ENCODE measurements around the gene KAZN.

DNA sequence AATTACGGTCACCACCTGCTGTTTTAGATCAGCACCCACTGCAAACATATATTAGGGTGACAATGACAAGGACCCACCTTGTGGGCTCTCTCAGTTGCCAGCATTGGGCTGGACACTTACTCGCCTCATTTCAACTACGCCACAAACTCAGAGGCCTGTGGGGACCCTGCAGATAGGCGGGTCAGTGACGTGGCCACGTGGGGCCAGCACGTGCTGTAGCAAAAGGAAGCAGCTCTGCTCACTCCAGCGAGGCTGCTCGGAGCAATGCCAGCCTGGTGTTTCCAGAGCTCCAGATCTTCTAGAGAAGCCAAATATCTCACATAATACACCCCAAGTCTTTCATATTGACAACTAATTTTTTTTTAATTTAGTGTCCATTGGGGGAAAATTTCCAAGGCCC is 478.3 kb downstream of the KAZN start:
- TF ChIP-seq, protein P1, sequence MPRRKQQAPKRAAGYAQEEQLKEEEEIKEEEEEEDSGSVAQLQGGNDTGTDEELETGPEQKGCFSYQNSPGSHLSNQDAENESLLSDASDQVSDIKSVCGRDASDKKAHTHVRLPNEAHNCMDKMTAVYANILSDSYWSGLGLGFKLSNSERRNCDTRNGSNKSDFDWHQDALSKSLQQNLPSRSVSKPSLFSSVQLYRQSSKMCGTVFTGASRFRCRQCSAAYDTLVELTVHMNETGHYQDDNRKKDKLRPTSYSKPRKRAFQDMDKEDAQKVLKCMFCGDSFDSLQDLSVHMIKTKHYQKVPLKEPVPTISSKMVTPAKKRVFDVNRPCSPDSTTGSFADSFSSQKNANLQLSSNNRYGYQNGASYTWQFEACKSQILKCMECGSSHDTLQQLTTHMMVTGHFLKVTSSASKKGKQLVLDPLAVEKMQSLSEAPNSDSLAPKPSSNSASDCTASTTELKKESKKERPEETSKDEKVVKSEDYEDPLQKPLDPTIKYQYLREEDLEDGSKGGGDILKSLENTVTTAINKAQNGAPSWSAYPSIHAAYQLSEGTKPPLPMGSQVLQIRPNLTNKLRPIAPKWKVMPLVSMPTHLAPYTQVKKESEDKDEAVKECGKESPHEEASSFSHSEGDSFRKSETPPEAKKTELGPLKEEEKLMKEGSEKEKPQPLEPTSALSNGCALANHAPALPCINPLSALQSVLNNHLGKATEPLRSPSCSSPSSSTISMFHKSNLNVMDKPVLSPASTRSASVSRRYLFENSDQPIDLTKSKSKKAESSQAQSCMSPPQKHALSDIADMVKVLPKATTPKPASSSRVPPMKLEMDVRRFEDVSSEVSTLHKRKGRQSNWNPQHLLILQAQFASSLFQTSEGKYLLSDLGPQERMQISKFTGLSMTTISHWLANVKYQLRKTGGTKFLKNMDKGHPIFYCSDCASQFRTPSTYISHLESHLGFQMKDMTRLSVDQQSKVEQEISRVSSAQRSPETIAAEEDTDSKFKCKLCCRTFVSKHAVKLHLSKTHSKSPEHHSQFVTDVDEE (CRISPR knock-in tag; IDR thresholded peaks at IDR 0.05) = no peak
- TF ChIP-seq, protein P2, sequence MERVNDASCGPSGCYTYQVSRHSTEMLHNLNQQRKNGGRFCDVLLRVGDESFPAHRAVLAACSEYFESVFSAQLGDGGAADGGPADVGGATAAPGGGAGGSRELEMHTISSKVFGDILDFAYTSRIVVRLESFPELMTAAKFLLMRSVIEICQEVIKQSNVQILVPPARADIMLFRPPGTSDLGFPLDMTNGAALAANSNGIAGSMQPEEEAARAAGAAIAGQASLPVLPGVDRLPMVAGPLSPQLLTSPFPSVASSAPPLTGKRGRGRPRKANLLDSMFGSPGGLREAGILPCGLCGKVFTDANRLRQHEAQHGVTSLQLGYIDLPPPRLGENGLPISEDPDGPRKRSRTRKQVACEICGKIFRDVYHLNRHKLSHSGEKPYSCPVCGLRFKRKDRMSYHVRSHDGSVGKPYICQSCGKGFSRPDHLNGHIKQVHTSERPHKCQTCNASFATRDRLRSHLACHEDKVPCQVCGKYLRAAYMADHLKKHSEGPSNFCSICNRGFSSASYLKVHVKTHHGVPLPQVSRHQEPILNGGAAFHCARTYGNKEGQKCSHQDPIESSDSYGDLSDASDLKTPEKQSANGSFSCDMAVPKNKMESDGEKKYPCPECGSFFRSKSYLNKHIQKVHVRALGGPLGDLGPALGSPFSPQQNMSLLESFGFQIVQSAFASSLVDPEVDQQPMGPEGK (CRISPR knock-in tag; IDR thresholded peaks at IDR 0.05; ENCODE audit: borderline replicate concordance) = no peak
- no peak for TF ChIP-seq PPARA (CRISPR knock-in tag; IDR thresholded peaks at IDR 0.05; ENCODE audit: borderline replicate concordance)
- TF ChIP-seq RARB (CRISPR knock-in tag; IDR thresholded peaks at IDR 0.05) = no peak
